Measurements from ENCODE around the gene RNF19B.

Gene RNF19B

GRCh38 chr1:32954168-32954567 is 10.4 kb downstream of the RNF19B start:
- ChIA-PET CTCF (interaction anchor here (1.0 to 1.9 kb wide), 7 partner anchors 8 to 738 kb away, joined by 3 to 8 read pairs (median 4); no protein-coding TSS in a partner anchor), POLR2A (interaction anchor here (0.7 to 1.0 kb wide), 3 partner anchors 8 to 103 kb away, joined by 3 to 7 read pairs (median 3); partner anchors contain the start of gene RNF19B)
- no peak for DNase-seq (ENCODE audit: extremely low spot score)
- no peak for TF ChIP-seq CTCF (IDR thresholded peaks at IDR 0.05; ENCODE audit: control extremely low read depth, extremely low read depth, low read depth, missing control alignments)

GRCh38 chr1:32953495-32953894 is 11.1 kb downstream of the RNF19B start:
- POLR2A ChIA-PET = interaction anchor here (0.7 to 0.9 kb wide), 3 partner anchors 11 to 169 kb away, joined by 3 to 7 read pairs (median 7); partner anchors contain the start of gene RNF19B
- no peak for TF ChIP-seq CTCF (IDR thresholded peaks at IDR 0.05; ENCODE audit: control extremely low read depth, extremely low read depth, low read depth, missing control alignments)
- DNase-seq (ENCODE audit: extremely low spot score) = no peak
- CTCF ChIA-PET = interaction anchor here (1.0 to 1.9 kb wide), 6 partner anchors 9 to 738 kb away, joined by 3 to 8 read pairs (median 4); no protein-coding TSS in a partner anchor

GRCh38 chr1:32949519-32949918 is 15.1 kb downstream of the RNF19B start:
- DNase-seq (ENCODE audit: extremely low spot score) = no peak
- no peak for TF ChIP-seq CTCF (IDR thresholded peaks at IDR 0.05; ENCODE audit: control extremely low read depth, extremely low read depth, low read depth, missing control alignments)
- POLR2A ChIA-PET = no interaction called here
- CTCF ChIA-PET = interaction anchor here (1.5 to 2.0 kb wide), 3 partner anchors 9 to 16 kb away, joined by 4 to 9 read pairs (median 7); no protein-coding TSS in a partner anchor

GRCh38 chr1:32948905-32949304 is 15.7 kb downstream of the RNF19B start:
- CTCF ChIA-PET = interaction anchor here (1.7 to 2.0 kb wide), 2 partner anchors 10 to 15 kb away, joined by 4 to 9 read pairs; no protein-coding TSS in a partner anchor
- POLR2A ChIA-PET = no interaction called here
- DNase-seq (ENCODE audit: extremely low spot score) = no peak
- no peak for TF ChIP-seq CTCF (IDR thresholded peaks at IDR 0.05; ENCODE audit: control extremely low read depth, extremely low read depth, low read depth, missing control alignments)

GRCh38 chr1:32948390-32948722 is 16.3 kb downstream of the RNF19B start:
- no peak for DNase-seq (ENCODE audit: extremely low spot score)
- no peak for TF ChIP-seq CTCF (IDR thresholded peaks at IDR 0.05; ENCODE audit: control extremely low read depth, extremely low read depth, low read depth, missing control alignments)
- ChIA-PET CTCF (interaction anchor here (1.0 to 2.0 kb wide), 4 partner anchors 10 to 59 kb away, joined by 3 to 9 read pairs (median 4); no protein-coding TSS in a partner anchor), POLR2A (no interaction called here)

GRCh38 chr1:32947669-32948389 is 16.8 kb downstream of the RNF19B start:
- ChIA-PET POLR2A (interaction anchor here (1.1 kb wide), 1 partner anchor 11 kb away, joined by 10 read pairs; no protein-coding TSS in a partner anchor), CTCF (interaction anchor here (1.0 to 8.1 kb wide), 4 partner anchors 13 to 59 kb away, joined by 3 to 69 read pairs (median 6); no protein-coding TSS in a partner anchor)
- TF ChIP-seq CTCF (IDR thresholded peaks at IDR 0.05; ENCODE audit: control extremely low read depth, extremely low read depth, low read depth, missing control alignments) = no peak
- no peak for DNase-seq (ENCODE audit: extremely low spot score)

All from GM10248 (cell line).